CD4-positive, CD25-positive, alpha-beta regulatory T cell (primary cell): ENCODE results near the gene CARTPT. TPM values are rescaled to one million over a fixed set of nuclear protein-coding genes. Genes with fewer than 3 reads are reported as not detected.

ENCODE experiments used
- polyA plus RNA-seq, 4 donors: library from polyadenylated mRNA; unstranded; fragments of 300-500 nt; fragmentation: Illumina TruSeq; gene quantifications; one replicate each; pipeline ENCODE4 v1.2.3, GENCODE V29; 2021
- total RNA-seq: library from RNA; stranded (reverse); gene quantifications from one replicate; pipeline ENCODE4 v1.2.3, GENCODE V29; 2022

Gene CARTPT
- total and polyA plus RNA-seq, 5 donors from 2014 or later: not detected

Other genes starting within 250 kb of the CARTPT start
- 30.9 TPM for gene MCCC2, start 131.9 kb upstream of the CARTPT start, total RNA-seq
- 10 to 100 TPM; 26.7 to 45.8 (median 30.7) TPM for gene MCCC2, start 131.9 kb upstream of the CARTPT start, polyA plus RNA-seq